Sigmoid colon (tissue), 4 donors: ENCODE results near the gene TPO.

Experiments used
- CTCF ChIP-seq, 4 experiments: fragments of 450-650 bp in 3 of 4; fragments of 200-600 bp in 1 of 4; IDR thresholded peaks; one replicate each; pipeline ENCODE4 v1.5.1; 2016 to 2019; ENCODE audit warnings: antibody characterized with exemption in 4 of 4, mild to moderate bottlenecking in 3 of 4, moderate library complexity in 2 of 4
- EP300 ChIP-seq, 4 donors: sonication (generic); formaldehyde crosslinking; IDR thresholded peaks; one replicate each; pipeline ENCODE4 v1.6.1; 2017; ENCODE audit warnings: antibody characterized with exemption in 4 of 4
- POLR2AphosphoS5 ChIP-seq, 4 donors: sonication (generic); formaldehyde crosslinking; IDR thresholded peaks; one replicate each; pipeline ENCODE4 v1.6.1; 2017; ENCODE audit warnings: antibody characterized with exemption in 4 of 4

DNA sequence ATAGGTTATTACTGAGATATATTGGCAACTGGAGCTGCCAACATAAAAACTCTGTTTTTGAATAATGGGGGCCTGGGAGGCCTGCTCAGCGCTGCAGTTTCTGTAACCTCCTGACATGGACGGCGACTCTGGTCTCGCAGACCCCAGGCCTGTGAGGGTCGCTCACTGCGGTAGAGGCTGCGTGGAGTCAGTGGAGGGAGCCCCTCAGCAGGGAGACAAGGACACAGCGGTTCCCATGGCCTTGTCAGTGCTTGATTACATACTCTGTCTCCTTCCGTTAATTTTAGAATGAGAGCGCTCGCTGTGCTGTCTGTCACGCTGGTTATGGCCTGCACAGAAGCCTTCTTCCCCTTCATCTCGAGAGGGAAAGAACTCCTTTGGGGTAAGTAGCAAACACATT is 858 bp downstream of the TPO start:
- TF ChIP-seq CTCF (IDR thresholded peaks at IDR 0.05) (no peak), POLR2AphosphoS5 (IDR thresholded peaks at IDR 0.05) (no peak), EP300 (IDR thresholded peaks at IDR 0.05) (no peak)
